NOMO-1 treated with DMSO at 0.1 percent for 48 hours (cell line): ENCODE measurements around the gene DDX23.
"Not testable (repeated sequence)": the region's sequence is repeated elsewhere in the genome, so short reads cannot be mapped to it uniquely, and the experiment has no call there.

Experiments used
- DNase-seq: peaks from one replicate; lab custom pipeline; 2025; ENCODE audit not compliant: unreplicated experiment; lab: John Stamatoyannopoulos, UW

Gene DDX23

GRCh38 chr12:48863291-48863690, 11.3 kb upstream of the DDX23 start:
- DNase-seq: no peak

DNA sequence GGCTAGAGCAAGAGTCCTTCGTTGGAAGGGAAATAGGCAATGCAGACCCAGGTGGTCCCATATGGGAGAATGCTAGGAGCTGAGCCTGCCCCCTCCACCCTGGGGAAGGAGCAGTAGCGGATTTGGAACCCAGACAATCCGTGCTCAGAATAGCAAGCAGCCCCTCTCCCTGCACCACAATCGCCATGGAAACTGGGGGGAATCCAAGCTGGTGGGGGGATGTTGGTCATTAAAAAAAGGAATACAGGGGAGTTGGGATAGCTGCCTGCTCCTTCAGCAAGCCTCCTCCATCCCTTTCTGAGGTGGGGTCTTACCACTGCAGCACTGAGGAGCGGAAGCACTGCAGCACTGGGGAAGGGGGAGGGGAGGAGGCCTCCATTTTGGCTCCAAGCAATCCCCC, 10.8 kb upstream of the DDX23 start:
- no peak for DNase-seq

- no peak for DNase-seq
Observed at GRCh38 chr12:48861111-48861510, 9.1 kb upstream of the DDX23 start.

GRCh38 chr12:48860236-48860635, 8.3 kb upstream of the DDX23 start:
- DNase-seq: not testable (repeated sequence)

GRCh38 chr12:48859607-48860006, 7.6 kb upstream of the DDX23 start:
- no peak for DNase-seq

GRCh38 chr12:48858043-48858442, 6.1 kb upstream of the DDX23 start:
- DNase-seq: no peak

DNA sequence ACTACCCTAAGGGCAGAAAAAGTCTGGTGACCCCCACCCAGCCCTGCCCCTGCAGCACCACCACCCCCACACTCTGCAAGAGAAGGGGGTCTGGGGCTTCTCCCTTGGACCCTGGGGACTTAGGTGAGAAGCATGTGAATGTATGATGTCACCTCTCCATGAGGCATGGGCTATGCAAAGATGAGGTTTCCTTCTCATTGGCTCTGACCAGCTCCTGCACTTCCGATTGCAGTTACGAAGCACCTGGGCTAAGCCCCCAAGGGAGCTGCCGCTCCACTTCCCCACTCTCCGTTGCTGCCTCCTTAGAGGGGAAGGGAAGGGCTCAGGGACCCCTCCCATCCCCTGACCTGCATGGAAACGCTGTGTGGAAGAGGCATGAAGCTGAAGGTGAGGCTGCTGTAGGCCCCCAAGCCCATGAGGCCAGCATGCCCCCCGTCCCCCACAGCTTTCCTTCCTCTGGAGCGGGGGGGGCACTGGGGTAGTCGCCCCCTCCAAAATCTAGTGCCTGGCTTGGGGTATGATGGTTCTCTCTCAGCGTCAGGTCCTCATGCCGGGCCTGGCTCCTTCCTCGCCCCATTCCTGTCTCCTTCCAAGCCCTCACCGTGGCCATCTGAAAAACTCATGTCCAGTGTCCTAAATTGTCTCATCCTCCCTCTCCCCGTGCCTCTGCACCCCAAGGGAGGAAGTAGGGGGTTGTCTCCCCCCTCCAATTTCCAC, 5.5 kb upstream of the DDX23 start:
- DNase-seq: no peak

DNA sequence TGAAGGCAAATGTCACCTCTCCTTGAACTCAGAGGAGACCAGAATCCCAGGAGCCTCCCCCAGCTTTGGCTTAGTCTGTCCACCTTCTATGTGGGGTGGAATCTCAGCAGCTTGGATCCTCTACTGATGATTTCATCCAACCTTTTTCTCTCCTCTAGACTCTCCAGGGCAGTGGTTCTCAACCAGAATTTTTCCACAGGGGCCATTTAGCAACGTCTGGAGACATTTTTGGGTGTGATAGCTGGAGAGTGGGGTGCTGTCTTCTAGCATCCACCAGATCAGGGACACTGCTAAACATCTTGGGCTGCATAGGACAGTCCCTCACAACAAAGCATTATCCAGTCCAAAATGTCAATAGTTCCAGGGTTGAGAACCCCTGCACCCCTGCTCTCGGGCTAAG, 4.4 kb upstream of the DDX23 start:
- no peak for DNase-seq

DNA sequence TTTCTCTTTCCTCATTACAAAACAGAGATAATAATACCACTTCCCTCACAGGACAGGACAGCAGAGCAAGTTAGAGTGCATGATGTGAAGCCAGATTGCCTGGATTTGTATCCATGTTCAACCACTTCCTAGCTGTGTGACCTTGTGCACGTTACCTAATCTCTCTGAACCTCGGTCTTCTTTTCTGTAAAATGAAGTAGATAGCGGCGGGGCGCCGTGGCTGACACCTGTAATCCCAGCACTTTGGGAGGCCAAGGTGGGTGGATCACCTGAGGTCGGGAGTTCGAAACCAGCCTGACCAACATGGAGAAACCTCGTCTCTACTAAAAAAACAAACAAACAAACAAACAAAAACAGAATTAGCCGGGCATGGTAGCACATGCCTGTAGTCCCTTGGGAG, 3.0 kb upstream of the DDX23 start:
- not testable (repeated sequence) for DNase-seq

DNA sequence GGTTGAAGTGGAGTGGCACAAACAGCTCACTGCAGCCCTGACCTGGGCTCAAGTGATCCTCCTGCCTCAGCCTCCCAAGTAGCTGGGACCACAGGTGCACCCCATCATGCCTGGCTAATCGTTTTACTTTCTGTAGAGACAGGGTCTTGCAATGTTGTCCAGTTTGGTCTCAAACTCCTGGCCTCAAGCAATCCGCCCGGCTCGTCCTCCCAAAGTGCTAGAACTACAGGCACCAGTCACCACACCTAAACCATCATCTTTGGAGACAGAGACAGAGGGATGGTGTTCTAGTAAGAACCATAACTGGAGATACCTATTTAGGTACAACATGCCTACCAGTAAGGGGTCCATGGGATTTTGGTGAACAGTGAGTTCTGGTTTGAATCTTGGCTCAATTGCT, 2.5 kb upstream of the DDX23 start:
- no peak for DNase-seq

- peak; percentile 88 for DNase-seq
Observed at GRCh38 chr12:48852734-48853688, 1.0 kb upstream of the DDX23 start.

DNA sequence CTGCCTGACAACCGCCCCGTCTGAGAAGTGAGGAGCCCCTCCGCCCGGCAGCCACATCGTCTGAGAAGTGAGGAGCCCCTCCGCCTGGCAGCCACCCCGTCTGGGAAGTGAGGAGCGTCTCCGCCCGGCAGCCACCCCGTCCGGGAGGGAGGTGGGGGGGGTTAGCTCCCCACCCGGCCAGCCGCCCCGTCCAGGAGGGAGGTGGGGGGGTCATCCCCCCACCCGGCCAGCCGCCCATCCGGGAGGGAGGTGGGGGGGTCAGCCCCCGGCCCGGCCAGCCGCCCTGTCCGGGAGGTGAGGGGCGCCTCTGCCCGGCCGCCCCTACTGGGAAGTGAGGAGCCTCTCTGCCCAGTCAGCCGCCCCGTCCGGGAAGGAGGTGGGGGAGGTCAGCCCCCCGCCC, 9.9 kb downstream of the DDX23 start:
- DNase-seq: not testable (repeated sequence)

DNA sequence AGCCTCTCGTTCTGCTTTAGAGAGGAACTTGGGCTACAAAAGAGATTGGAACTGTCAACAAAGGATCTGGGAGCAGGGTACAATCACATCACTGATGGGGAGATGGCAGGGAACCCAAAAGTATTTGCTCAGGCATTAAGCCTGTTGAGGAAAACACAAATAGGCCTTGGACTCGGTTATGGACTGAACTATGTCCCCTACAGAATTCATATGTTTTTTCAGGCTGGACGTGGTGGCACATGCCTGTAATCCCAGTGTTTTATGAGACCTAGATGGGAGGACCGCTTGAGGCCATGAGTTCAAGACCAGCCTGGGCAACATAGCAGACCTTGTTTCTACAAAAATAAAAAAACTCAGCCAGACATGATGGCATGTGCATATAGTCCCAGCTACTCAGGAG, 13.9 kb downstream of the DDX23 start:
- DNase-seq: no peak

DNA sequence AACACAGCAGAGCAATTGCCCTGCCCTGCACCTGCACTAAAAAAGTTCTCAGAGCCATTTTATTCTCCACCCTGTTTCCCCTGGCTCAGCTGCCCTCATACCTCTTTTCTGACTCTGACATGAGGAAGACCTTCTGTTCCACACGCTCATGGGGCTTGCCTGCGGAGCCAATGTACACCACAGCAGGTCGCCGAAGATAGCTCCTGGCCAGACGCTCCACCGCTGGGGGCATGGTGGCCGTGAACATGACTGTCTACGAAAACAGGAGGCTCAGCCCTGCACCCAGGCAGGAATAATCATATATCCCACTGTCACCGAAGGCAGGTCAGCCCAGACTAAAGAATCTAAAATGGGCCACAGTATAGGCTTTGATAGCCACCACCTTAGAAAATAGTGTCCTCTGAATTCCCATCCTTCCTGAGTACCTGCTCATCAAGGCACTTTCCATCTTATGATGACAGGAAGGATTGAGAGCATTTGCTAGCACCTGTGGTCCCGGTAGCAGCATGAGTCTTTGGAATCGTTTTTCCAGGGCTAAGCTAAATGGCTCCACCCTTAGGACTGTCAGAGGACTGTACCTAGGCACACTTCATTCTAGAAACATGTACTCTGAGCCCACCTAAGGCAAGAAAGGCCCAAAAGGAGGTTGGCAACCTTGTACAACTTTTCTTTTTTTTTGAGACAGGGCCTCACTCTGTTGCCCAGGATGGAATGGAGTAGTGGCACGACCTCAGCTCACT, 19.5 kb downstream of the DDX23 start:
- no peak for DNase-seq

- no peak for DNase-seq
Observed at GRCh38 chr12:48831257-48831656, 20.7 kb downstream of the DDX23 start.

DNA sequence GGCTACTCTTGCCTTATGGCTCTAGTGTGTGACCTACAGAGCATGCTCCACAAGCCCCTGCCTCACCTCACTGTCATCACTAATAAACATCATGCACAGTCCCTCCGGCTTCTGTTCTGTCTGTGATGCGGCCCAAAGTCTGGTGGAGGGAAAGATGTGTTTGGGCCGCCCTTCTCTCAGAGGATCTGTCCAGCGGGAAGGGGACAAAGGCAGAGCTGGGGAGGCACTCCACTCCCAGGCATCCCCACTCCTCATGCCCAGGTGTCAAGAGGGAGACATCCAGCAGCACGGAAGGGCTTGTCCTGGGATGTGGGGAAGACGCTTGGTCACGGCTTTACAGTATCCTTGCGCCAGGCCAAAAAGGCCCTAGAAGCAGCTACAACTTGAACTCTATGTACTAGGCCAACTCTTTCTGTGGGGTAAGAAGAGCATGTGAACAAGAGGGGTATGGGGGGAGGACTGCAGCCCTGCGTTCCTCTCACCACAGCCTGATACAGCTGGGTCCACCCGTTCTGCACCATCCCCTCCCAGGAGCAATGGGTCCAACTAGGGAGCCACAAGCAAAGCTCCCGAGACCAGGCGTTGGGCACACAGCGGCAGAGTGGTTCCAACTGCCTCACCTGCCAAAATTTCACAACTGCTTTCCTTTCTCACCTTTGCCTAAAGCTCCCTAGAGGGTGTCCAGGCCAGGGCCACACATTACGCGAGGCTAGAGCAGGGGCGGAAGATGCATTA, 23.0 kb downstream of the DDX23 start:
- no peak for DNase-seq

GRCh38 chr12:48828293-48828692, 23.7 kb downstream of the DDX23 start:
- DNase-seq: no peak

GRCh38 chr12:48827513-48828096, 24.4 kb downstream of the DDX23 start:
- no peak for DNase-seq

DNA sequence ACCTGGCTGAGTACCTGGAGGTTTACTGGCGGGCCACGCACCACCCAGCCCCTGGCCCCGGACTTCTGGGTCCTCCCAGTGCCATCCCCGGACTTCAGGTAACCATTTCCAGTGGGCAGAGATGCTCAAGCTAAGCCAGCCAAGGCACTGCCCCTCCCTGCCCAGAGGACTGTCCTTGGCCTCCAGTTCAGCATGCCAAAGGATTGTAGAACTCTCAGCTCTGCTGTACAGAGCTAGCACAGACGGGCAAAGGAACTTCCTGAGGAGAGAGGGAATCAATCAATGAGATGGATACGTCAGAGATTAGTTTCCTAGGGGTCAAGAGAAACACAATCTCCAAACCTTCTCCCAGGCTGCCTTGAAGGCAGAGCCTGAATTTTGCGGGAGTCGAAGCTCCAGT, 24.9 kb downstream of the DDX23 start:
- DNase-seq: no peak

- no peak for DNase-seq
Observed at GRCh38 chr12:48826209-48826855, 25.6 kb downstream of the DDX23 start.
